GM18868 (cell line): ENCODE data around the gene MC1R.

Experiments used
- ATAC-seq: cut with Tn5 transposase; IDR thresholded peaks from one replicate; pipeline ENCODE4 v1.9.1; 2021; ENCODE audit warnings: mild to moderate bottlenecking, moderate library complexity; ENCODE audit not compliant: unreplicated experiment

The MC1R gene

DNA sequence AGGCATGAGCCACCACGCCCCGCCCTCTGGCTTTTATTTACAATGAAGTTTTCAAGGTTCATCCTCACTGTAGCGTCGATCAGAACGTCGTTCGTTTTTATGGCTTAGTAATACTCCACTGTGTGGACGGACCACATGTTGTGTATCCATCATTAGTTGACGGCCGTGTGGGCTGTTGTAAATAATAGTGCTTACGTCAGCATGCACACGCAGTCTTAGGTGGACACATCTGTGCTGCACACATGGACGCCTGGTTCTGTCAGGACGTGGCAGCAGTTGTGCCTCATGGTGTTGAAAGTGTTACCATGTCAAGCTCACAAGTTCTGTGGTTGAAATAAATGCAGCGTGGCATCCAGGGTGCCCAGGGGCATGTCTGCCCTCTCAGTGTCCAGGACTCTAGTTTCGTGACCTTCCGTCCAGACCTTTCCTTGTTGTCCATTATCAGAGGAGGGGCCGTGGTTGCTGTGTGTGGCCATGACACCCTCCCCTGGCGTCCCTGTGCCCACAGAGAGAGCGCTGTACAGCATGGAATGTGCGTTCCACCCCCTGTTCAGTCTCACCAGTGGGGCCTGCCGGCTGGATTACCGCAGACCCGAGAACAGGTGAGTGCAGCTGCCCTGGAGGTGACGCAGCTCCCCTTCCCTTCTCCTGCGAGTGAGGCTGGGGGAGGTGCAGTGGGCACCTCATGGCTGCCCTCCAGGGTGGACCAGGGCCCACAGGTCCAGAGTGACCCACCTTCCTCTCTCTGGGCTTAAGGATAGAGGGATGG is 23.0 kb upstream of the MC1R start:
- ATAC-seq, result no peak

DNA sequence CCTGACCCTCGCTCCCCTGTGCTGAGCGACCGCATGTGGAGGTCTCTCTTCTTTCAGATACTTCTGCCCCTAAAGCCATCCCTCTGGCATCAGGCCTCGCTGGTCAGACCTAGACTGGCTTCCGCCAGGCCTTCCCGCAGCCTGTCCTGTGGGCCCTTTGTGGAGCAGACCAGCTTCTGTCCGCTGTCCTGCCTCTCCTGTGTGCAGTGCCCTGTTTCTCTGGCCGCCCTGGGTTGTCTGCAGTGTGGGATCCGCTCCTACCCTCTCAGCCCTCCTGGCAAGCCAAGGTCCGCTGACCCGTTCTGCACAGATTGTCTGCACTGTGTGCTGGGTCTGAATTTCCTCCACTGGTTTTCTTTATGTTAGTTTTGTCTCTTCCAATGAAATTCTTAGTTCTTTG is 21.5 kb upstream of the MC1R start:
- no peak for ATAC-seq

DNA sequence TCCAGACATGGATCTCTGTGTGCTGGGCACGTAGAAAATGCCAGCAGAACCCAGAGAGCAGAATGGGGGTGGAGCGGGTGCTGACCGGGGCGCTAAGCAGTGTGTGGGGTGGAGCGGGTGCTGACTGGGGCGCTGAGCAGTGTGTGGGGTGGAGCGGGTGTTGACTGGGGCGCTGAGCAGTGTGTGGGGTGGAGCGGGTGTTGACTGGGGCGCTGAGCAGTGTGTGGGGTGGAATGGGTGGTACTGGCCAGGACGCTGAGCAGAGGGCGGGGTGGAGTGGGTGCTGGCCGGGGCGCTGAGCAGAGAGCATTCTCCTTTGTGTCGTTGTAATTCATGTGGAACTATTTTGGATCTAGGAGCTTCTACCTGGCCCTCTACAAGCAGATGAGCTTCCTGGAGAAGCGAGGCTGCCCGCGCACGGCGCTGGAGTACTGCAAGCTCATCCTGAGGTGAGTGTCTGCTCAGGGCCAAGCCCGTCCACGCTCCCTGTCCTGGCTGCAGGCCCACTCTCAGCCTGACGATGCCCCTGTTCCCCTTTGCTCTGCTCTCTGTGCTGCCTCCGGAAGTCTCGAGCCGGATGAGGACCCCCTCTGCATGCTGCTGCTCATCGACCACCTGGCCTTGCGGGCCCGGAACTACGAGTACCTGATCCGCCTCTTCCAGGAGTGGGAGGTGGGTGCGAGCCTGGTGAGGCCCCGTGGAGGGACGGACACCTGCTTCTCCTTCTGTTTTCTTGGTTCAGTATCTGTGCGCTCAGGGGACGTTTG is 20.3 kb upstream of the MC1R start:
- no peak for ATAC-seq

DNA sequence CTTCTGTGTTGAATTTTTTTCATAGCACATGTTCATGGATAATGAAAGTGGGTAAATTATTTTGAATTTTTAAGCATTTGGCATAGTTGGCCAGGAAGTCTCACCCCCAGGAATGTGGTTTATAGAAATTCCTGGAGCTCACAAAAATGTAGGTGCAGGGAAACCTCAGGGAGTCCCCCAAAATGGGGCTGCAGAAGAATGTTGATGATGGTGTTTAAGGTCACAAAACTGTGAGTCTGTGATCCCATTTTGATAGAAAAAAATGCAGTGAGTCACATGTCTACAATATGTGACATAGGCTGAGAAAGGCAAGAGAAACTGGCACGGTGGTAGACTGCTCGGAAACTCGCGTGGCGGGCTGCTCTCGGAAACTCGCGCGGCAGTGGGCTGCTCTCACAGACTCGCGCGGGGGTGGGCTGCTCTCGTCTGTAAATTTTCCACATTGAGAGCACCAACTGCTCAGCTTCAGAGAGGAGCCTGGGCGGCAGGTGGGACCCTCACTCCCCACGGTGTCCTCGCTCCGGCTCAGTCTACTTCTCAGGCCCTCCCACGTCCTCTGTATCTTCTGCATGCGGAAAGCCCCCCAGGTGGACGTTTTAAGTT is 18.7 kb upstream of the MC1R start:
- no peak for ATAC-seq

DNA sequence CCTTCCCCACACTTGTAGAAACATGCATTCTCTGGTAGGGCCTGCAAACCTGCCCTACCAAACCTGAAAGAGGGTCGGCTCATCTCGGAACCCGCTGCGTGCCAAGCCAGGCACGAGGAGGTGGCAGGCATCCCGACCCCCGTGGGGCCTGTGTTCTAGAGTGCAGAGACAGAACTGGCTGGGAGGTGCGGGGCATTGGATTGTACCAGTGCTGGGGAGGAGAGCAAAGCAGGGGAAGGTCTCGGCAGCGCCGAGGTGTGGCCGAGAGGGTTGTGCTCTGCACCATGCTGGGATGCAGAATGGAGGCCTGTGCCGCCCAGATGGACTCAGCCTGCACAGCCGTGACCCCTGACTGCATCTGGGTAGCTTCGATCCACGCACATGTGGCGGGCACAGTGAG is 17.8 kb upstream of the MC1R start:
- ATAC-seq, result no peak

DNA sequence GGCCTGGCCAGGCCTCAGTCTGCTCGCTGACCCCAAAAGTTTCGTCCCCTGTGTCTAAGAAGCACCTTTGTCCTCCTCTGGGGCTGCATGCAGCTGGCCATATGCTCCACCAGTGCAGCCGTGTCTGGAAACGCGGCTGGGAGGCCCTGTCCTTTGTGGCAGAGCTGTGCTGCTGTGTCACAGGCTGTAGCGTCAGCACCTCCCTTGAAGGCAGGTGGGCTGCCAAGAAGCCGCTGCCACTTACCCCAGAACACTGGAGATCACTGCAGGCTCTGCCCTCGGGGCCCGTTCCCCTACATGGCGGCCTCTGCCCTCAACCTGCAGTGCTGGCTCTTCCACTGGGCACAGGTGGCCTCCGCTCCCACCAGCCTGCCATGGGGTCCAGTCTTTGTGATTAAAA is 15.7 kb upstream of the MC1R start:
- no peak for ATAC-seq

DNA sequence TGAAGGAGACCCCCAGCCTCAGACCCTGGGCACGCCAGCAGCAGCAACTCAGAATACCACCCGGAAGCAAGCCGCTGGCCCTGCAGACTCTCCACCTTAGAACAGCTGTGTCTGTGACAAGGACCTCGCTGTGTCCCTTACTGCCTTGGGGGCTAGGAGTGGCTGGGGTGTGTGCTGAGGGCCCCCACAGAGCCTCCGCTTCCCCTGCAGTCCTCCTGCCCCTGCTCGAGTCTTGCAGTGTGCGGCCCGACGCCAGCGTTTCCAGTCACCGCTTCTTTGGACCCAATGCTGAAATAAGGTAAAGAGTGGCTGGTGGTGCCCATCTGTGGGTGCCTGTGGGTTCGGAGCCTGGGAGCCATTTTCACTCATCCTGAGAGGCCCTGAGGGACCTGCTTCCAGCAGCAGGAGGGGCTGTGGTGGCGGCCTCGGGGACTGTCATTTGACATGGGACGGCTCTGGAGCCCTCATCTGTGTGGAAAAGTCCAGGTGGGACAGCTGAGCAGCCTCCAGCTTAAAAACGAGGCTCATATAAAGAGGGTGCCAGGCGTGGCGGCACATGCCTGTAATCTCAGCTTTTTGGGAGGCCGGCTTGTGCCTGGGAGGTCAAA is 14.7 kb upstream of the MC1R start:
- ATAC-seq, result no peak

DNA sequence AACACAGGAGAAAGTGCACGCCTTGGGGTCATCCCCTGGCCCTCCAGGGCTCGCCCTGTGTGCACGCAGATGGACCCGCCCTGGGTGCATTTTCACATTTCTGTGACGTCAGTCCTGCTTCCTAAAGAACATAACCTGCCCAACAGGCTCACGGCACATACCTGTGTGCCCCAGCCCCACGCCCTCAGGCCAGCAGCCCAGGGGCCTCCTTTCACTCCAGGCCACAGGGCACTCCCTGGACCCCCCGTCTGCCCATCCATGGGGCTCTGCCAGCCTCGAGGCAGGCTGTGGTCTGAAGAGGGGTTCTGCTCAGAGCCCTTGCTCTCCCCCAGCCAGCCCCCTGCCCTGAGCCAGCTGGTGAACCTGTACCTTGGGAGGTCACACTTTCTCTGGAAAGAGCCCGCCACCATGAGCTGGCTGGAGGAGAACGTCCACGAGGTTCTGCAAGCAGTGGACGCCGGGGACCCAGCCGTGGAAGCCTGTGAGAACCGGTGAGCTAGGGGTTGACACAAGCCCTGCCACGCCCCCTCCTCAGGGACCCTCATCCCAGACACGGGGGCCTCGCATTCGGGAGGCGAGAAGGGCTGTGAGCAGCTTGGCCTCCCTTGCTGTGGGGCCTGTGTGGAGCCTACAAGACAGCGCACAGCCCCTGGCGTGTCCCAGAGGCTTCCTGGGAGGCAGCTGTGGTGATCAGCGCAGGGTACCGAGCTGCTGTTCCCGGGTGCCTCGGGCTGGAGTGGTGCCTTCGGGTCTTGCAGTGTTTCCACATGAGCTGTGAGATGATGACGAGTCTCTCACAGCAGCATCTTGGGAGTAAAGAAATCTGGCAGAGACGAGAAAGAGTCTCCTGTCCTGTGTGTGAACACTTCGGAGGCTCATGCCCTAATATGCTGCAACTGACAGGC is 13.8 kb upstream of the MC1R start:
- no peak for ATAC-seq

DNA sequence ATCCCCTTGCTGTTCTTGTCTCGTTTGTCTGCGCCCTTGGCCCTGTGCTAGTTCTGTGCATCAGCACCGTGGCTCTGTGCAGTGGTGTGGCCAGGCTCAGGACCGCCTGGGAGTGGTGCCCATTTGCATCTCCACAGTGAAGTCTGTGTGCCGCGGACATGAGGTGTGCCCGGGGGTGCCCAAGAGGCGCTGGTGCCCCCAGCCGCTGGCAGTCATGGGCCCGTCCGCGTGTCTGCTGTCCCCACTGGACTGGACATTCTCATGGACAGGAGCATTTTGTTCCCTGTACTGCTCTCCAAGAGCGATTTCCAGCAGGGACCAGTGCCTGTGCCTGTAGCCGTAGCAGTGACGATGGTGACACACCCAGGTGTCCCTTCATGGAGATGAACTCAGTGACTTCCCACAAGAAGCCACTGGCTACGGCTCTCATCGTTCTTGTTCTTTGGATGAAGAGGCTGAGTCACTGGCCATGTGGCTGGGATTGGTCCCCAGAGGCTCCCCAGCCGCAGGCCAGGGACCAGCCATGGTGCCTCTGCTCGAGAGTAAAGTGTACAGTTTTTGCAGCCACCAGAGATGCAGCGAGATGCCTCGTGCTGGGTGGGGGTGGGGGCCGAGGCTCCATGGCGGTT is 13.0 kb upstream of the MC1R start:
- ATAC-seq, result no peak

DNA sequence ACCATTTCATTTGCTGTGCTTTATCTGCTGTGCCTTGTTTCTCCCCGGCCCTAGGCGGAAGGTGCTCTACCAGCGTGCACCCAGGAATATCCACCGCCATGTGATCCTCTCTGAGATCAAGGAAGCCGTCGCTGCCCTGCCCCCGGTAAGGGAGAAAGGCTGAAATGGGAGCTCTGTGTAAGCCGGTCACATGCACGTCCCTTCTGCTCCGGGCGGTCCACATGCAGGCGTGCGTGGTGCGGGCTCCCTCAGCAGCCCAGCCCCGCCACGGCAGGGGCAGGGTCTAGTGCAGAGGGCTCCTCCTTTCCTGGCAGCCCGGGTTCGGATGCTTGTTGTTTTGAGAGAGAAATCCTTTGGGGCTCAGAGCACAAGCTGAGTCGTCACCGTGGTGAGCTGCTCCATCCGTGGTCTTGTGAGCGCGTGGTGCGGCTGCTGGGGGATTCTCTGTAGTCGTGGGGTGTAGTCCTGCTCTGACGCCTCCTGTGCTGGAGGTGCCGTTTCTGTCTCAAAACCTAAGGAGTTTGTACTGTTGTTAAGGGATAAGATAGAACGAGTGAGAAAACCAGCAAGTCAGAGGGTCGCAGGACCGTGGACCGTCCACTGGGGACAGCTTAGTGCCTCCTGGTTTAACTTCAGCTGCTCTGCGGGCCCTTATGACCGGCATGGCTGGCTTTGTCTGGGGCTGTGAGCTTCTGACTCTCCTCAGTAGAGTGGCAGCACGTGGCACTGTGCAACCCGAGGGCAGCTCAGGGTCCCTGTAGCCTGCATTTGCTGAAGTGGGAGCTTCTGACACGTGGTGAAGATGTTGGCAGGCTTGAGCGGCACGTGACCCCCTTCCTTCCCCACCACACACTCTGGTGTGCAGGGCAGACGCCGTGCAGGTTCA is 12.3 kb upstream of the MC1R start:
- ATAC-seq, result no peak

DNA sequence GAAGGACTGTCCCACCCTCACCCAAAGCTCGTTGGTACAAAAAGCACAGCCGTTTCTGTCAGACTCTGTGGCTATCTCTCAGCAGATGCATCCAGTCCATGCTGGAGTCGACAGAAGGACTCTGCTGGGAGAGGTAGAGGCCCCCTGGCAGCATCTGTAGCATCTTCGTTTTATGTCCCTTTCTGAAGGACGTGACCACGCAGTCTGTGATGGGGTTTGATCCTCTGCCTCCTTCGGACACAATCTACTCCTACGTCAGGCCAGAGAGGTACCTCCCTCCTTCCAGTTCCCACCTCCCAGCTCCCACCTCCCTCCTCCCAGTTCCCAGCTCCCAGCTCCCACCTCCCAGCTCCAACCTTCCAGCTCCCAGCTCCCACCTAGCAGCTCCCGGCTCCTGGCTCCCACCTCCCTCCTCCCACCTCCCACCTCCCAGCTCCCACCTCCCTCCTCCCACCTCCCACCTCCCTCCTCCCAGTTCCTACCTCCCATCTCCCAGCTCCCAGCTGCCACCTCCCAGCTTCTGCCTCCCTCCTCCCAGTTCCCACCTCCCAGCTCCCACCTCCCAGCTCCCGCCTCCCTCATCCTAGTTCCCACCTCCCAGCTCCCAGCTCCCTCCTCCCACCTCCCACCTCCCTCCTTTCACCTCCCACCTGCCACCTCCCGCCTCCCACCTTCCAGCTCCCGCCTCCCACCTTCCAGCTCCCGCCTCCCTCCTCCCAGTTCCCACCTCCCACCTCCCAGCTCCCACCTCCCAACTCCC is 11.4 kb upstream of the MC1R start:
- ATAC-seq, result no peak

DNA sequence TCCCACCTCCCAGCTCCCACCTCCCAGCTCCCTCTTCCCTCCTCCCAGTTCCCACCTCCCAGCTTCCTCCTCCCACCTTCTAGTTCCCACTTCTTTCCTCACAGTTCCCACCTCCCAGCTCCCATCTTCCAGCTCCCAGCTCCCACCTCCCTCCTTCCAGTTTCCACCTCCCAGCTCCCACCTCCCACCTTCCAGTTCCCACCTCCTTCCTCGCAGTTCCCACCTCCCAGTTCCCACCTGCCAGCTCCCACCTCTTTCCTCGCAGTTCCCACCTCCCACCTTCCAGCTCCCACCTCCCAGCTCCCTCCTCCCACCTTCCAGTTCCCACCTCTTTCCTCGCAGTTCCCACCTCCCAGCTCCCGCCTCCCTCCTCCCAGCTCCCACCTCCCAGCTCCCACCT is 10.4 kb upstream of the MC1R start:
- ATAC-seq, result no peak

DNA sequence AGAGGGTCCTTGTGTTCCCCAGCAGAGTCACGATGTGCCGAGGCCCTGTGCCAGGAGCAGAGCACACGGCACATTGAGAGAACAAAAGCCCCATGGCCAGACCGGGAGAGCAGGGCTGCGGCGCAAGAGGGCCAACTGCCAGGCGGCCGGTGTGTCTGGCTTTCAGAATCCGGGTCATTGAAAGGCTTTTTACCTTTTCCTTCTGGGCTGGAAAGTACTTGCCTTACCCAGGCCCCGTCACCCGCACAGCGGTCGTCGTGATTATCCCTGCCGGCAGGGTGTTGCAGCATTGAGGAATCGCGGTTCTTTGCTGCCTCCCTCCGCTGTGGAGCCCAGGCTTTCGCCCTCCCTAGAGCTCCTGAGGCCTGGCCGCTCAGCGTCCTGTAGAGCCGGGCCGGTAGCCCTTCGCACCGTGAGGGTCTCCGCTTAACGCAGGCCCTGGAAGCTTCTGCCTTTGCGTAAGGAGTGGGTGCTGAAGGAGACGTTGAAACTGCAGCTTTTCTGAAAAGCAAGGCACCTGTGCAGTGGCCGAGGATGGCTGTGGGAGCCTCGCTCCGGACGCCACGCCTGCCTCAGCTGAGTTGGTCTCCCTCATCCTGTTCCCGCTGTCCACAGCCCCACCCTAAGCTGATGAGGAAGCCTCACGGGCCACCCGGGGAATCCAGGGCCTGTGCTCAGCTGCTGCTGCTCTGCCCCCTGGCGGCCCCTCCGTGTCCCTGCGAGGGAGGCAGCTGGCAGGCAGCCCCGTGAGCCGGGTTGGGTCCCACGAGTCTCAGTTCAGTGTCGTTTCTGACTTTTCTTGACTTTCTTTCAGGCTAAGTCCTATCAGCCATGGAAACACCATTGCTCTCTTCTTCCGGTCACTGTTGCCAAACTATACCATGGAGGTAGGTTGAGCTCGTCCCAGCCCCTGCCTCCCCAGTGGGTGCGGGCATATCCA is 8.6 kb upstream of the MC1R start:
- no peak for ATAC-seq

DNA sequence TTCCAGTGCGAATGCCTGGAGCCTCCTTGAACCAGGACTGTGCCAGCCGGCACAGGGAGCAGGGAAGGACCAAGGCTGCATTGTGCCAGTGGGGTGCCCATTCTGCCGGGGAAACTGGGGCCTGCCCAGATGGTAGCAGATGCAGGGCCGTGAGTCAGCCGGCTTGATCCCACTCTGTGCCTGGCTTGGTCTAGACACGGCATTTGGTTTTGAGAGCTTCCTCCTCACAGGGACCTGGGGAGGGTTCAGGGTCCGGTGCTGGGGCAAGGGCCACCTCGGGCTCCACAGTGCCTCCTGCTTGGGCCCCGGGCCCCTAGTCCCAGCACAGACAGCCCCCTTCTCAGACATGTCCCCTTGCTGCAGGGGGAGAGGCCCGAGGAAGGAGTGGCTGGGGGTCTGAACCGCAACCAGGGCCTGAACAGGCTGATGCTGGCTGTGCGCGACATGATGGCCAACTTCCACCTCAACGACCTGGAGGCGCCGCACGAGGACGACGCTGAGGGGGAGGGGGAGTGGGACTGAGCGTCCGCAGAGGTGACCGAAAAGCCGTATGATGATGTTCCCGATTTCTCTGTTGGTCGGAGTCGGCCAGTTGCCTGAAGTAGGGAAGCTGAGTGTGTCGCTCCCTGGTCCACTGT is 7.8 kb upstream of the MC1R start:
- ATAC-seq, result no peak

DNA sequence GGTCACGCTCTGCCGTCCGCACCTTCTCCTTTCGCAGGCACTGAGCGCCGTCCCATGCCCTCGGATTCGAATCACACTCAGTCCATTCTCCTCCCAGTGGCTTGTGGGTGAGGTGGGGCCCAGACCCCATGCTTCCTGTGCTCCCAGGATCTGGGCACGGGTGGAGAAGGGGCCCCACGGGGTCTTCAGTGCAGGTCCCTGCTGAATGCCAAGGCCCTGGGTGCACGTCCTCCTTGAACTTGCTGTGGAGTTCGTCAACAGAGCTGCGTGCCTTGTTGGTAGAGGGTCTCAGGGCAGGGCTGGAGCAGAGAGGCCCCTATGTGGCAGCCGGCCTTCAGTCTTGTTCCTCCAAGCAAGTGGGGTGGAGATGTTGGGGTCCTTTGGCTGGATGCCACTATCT is 7.3 kb upstream of the MC1R start:
- ATAC-seq, result no peak

DNA sequence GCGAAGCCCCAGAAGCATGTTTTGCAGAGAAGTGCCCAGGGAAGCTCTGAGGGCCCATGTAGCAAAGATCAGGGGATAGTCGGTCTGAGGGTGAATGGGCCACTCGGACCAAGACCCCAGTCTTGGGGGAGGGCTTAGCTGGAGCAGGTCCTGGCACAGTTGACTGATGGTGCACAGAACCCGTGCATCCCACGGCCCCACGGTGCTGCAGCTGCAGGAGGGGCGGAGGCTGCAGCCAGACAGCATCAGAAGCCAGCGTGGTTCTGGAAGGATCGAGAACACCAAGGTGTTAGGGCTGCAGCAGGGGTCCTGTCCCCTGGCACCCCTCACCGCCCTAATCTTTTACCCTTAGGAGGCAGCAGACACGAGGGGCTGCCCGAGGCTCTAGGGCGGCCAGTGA is 6.5 kb upstream of the MC1R start:
- ATAC-seq, result no peak

DNA sequence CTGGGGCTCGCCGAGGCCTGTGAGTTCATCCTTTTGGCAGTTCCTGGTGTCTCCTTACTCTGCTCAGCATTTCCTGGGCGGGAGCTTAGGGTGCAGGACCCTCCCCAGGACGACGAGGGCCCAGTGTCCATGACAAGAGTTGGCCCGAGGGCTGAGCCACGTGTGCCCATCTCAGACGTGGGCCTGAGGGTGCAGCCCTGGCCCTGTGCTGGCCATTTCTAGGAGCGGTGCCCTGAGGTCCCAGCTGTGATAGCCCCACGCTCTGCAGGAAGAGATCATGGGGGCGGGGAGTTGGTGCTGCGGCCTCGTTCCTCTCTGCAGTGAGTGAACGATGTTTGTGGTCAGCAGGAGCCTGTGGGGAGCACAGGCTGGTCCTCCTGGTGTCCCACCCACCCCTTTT is 6.0 kb upstream of the MC1R start:
- no peak for ATAC-seq
